Activated CD8-positive, alpha-beta memory T cell treated with anti-CD3 and anti-CD28 coated beads, Interleukin-2, amount 50 U/mL, for 4 hours (primary cell): ENCODE data around the gene TRERF1.

Experiments
- DNase-seq: peaks from one replicate; pipeline ENCODE4 v3.0.0-alpha.2; 2020

Gene TRERF1

DNA sequence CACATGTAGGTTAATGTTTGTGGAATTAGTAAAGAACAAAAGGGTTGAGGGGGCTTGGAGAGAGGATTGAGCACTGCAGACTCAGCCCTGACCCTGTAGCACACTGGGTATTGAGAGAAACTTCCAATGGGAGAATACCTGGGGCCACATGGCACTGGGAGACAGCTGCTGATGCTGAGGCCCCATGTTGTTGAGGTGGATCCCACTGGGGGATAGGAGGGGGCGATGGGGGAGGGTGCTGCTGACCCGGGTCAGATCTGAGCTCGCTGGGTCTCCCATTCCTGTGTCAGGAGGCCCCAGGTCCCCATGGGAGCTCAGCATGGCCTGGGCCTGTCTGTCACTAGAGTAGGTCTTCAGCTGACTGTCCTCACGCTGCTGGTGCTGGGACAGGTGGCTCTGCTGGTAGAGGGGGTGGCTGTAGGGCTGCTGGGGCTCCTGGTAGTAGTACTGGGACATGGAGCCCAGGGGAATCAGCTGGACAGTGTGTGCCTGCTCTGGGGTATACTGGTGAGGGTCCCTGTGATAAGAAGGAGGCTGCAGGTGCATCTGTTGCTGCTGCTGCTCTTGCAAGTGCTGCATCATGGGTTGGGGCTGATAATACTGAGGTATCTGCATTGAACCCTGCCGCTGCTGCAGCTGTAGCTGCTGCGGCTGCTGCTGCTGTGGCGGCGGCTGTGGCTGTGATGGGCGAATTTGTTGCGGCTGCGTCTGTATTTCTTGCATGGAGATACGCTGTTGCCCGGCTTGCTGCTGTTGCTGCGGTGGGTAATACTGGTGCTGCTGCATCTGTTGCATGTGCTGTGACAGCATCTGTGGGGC, 183.5 kb downstream of the TRERF1 start:
- DNase-seq = no peak

DNA sequence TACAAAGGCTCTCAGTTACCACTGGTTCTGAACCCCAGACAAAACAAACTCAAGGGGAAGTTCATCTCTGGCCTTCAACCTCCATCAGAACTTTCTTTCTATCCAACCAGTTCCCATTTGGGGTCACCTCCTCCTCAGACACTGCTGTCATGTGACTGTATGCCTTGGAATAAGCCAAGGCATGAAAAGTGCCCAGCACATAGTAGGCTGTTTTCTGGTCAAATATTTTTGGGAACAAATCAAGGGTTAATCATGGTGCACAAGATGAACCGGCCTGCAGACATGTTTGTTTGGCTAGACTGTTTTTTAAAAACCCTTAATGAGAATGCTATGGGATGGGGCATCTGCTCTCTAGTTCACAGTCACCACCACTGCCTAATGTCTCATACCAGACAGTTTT, 185.2 kb downstream of the TRERF1 start:
- no peak for DNase-seq

DNA sequence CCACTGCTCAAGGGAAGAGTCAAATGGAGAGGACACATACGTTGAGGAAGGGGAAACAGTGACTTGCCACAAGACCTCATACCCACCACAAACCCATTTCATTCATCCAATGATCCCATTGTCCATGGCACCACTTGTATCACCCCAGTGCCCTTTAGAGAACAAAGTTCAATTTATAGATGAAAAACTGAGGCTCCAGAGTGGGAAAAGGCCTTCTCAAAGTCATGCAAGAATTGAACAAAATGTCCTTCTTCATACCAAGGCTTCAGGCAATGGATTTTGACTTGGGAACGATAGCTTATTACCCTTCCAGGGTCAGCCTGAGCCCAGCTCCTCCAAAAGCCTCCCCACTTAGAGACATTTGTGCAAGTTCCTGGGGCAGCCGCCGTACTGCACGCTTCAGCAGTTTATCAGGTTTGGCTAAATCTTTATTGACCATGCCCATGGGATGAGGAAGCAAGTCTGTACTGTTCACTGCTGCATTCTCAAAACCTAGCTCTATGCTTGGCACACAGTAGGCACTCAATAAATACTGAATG, 186.8 kb downstream of the TRERF1 start:
- DNase-seq = no peak

DNA sequence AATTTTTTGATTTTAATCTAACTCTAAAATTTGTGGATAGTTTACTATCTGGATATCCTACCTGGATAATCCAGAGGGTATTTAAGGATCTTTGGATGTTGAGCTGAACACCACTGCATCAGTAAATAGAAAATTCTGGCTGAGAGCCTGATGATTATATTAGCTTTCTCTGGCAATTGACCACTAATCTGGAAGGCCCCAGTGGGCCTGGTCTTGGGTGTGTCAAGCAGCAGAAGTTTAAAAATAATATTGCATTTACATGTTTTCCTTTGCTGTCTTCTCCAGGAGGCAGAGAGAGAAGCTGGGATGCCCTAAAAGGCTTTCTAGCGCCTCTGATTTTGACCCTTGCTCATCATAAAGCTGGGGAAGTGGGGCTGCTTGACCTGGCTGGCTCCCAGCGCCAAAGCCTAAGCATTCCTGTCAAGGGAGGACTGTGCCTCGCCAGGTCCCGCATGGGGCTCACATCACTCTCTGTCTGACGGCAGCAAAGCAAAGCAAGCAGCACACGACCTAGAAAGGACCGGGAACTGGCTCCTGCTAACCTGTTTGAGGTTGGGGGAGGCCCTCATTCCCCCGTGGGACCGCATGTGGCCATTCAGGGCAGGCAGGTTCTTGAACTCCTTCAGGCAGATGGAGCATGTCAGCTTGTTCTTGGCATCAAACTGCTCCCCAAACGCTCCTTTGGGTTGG, 187.4 kb downstream of the TRERF1 start:
- no peak for DNase-seq

DNA sequence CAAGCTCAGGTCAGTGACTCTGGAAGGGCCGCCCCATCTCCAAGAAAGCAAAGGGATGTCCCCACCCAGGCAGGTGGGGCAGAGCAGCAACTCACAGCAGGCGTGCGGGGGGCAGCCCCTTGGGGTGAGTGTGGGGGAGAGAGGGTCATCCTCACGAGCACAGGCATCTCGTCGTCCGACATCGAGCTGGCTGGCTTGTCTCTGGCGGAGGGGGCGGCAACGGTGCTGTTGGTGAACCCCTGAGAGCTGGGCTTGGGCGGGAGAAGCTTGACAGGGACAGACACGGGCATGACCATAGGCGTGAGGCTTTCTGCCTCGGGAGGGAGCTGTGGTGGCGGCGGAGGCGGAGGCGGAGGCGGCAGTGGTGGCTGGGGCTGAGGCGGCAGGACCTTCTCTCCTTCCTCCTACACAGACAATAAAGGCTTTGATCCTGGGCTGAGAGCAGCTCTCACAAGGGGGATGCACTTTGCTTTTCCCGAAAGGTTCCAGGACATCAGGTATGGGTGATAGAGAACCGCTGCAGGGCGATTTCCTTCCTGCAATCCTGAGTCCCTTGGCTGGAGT, 188.5 kb downstream of the TRERF1 start:
- DNase-seq = no peak

DNA sequence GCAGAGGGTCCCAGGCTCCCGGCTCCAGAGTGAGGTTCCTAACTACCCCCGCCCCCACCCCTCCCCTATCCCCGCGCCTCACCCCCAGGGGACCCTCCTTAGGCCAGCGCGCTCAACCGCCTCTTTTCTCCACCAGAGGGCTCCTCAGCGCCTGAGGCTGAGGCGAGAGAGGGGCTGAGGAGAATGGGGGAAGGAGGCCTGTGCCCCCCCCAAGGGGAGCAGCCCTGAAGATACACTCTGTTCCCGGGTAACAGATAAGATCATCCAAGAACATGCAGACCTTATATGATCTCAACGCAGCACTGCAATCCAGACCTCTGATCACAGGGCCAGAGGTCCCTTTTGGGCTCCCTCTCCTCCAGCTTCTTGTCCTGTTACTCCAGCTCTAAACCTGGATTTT, 190.8 kb downstream of the TRERF1 start:
- DNase-seq = peak; percentile 57

DNA sequence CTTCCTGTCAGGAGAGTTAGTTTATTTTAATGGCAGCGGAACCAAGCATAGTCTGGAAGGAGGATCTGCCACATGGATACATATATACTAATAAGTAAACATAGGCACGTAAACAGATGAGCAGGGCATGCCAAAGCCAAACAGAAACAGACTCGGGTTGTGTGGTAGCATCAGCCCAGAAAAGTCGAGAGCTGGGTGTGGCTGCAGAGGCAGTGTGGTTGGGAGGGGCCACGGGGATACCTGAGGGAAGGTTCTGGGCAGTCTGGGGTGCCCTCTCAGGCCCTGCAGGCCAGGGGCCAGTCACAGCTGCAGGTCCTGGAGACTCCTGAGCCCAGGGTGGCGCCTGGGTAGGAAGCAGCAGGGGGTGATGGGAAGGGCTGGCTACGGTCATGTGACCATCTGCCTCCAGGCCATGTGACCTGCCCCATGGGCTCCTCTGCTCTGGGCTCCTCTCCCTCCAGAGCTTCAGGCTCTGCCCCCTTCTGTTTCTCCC, 191.3 kb downstream of the TRERF1 start:
- no peak for DNase-seq

DNA sequence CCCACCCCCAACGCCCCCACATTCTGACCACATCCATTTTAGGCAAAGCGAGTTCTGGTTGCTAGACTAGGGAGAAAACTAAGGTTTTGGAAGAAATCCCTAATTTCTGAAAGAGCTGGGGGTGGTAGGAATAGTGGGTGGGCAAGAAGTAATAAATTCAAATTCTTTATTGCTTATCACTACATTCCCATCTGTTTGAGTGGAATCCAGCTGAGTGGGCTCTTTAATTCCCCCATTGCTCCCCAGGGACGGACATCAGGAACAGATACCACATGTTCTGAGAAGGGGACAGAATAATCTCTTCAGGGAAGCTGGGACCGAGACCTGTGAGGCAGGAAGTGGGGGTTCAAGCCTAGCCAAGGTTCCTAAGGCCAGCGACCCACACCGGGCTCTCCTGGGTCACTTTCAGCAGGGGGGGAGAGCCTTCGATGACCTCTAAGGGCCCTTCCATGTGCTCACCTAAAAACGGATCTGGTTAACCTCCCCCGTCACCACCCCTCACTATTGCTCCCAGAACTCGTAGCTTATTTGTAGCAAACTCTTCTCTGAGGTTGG, 191.8 kb downstream of the TRERF1 start:
- no peak for DNase-seq

DNA sequence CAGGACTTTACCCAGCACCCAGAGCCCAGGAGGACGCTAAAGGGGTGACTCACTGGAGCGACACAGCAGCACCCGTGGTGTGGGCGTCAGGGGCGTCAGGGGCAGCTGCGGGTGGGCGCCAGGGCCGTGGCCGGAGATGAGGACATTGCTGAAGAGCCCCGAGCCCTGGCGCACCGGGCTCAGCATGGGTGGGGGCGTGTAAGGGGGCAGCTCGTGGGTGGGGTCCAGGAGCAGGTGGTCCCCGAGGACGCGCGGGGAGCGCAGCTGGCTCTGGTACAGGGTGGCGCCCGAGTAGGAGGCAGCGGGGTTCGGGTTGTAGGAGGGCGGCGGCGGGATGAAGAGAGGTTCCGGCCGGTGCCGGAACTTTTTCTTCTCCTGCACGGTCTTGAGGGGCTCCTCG, 192.4 kb downstream of the TRERF1 start:
- DNase-seq = no peak

DNA sequence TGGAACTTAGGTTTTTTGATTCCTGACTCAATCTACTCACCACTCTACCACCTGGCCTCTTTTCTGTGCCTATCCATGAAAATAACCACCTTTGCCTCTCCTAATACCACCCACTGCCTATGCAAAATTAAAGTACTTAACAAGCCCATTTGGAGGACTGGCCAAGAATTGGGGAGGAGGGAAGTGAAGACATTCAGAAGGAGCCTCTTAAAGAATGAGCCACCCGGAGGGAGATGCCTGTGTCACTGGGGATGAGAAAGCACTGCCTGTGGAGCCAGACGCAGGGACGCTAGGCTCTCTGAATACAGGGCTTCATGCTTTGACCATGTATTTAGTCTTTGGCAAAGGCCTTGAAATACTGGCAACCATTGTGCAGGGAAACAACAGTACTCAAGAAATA, 194.1 kb downstream of the TRERF1 start:
- no peak for DNase-seq

DNA sequence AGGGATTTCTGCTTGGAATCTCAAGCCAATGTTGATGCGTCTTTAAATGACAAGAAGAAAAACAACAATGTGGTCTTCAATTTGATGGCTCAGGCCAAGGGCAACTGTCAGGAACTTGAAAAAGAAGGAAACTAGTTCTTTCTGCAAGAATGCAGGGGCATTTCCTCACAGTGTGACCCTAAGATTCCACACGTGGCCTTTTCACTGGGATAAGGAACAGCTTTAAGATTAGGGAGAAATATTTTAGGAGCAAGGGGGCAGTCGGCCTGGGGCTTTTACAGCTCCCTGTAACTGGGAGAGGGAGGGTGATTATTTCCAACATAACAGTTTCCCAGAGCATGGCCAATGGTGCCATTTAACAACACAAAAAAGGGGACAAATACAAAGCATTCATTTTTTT, 194.7 kb downstream of the TRERF1 start:
- no peak for DNase-seq

DNA sequence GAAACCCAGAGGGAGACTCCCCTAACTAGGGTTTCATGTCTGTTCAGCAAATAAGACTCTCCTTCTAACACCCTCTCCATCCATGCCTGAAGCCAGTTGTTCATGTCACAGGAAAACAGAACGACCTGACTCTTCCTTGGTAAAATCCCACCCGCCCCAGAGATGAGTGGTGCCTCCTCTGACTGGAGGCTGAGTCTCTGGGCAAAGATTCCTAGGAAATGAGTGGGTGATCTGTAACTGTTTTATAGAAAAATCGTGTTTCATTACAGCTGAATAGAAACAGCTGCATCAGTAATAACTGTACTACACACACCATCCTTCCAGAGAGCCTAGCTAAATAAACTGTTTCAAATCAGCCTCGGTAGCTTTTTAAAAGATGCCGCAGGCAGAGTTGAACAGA, 196.7 kb downstream of the TRERF1 start:
- DNase-seq = no peak

DNA sequence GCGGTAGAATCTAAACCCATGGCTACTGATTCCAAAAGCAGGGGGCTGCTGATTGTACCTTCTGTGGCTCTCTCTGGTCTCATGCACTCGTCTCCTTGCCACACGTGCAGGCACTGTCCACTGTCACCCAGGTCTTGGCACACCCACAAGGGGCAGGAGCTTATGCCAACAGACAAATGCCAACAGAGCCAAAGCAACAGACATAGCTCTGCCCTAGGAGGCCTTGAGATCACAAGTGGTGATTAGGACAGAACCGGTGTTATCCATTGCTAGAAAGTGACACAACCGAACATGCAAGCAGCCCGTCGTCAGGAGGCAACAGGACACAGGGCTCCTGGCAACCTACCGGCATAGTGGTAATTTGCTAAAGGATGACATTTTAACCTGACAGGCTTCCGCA, 197.2 kb downstream of the TRERF1 start:
- no peak for DNase-seq

DNA sequence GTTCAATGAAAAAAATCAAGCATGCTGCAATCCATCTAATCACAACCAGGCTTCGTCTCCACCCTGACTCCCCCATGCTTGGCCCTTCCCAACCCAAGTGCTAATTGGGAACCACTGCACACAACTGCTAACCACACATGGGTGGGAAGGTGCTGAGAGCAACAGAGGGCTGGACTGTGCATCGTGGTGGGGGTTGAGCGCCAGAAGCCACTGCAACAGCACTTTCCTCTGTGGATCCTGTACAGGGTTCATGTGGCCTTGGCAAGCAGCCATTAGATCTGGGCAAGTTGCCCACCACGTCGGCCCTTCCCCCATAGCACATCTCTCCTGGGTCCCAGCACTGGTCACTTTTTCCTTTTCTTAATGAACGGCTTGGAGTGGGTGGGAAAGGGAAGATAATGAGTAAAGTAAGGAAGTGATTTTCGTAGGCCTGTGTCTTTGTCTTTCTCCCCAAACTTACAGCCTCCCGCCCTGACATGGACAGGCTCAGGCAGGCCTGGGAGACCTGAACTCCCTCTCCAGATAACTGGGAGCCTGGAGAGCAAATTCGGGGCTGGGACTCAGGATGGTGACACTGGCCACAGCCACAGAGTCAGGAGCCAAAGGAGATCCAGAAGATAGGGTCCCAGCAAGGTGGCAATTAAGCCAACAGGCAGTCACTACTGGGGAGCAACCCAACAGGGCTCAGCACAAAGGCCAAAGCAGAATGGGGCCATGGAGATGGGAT, 199.7 kb downstream of the TRERF1 start:
- DNase-seq = no peak

DNA sequence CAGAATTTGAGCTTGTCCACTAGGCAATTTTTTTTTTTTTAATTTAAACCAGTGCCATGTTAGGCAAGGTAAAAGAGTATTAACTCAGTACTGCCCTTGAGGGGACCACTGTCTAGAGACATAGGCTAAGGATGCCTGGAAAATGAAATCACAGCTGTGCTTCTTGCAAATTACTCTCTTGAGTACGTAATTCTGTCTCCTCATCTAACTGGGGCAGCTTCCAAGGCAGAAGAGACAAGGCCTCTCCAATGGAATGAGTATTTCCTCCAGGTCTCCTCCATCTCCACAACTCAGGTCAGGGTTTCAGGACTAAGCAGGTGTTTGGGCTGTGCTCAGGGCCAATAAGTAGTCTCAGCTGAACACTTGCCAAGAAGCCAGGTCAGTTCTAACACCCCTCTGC, 200.2 kb downstream of the TRERF1 start:
- no peak for DNase-seq

DNA sequence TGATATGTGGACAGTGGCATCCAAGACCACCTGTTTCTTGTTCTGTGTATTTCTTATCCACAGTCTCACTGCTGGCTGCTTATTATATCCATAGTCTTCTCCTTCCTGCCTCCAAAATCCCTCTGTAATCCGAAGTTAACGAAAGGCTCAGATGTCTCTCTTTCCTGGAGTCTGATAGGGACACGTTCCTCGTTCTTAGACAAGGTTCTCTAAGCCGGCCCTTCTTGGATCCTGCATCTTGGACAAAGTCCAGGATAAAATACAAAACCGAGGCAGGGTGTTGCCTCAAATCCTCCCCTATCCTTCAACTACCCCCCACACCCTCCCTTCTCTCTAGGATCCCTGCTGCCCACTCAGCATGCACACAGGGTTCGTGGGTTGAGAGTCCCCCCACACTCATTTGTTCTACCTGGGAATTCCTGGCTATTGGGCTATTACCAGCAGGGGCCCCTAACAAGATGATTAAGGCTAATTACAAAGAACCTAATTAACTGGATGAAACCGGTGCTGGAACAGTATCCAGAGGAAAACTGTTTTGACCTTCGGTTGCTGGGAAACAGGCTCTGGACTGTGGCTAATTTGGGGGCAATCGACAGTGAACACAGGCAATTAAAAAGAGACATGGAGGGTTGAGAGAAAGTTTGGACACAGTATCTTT, 201.3 kb downstream of the TRERF1 start:
- DNase-seq = no peak

DNA sequence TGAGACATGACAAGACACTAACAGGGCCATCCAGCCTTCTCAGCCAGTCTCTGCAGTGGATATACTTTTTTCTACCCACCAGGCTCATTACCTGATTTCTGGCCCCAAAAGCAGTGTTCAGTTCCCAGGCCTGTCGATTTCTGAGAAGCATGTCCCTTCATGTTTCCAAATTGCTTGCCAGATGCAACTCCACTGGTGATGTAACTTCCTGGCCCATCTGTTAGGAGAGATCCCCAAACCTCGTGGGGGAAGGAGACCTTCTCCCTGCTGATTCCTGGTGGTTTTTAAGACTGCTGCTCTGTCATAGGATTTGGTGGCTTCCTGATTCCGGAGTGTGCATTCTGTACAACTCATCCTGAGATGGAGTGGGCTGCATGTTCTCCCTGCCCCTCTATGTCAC, 202.4 kb downstream of the TRERF1 start:
- no peak for DNase-seq

DNA sequence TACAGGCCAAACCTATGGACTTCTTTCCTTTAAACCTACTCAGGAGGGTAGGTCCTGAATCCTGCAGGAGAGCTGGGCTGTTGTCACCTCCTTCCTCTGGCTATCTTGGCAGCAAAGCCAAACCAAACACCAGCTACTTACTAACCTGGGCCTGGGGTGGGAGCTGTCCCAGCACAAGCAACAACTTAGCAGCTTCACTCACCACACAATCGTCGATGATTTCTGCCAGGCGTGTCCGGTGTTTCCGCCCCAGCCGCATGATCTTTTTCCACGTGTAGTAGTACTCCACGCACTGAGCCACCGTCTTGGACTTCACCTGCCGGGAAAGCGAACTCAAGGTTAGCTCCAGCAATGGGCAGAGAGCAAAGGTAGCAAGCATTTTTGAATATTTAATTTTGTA, 208.7 kb downstream of the TRERF1 start:
- no peak for DNase-seq

DNA sequence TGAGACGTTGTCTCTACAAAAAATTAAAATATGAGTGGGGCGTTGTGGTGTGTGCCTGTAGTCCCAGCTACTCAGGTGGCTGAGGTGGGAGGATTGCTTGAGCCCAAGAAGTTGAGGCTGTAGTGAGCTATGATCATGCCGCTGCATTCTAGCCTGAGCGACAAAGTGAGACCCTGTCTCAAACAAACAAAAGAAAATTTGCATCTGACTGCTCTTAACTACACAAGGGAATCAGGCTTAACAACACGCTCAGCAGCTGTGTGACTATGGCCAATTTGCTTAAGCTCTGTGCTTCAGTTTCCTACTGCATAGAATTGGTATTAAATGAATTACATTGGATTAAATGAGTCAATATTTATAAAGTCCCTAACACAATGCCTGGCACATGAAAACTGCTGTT, 209.8 kb downstream of the TRERF1 start:
- DNase-seq = no peak

DNA sequence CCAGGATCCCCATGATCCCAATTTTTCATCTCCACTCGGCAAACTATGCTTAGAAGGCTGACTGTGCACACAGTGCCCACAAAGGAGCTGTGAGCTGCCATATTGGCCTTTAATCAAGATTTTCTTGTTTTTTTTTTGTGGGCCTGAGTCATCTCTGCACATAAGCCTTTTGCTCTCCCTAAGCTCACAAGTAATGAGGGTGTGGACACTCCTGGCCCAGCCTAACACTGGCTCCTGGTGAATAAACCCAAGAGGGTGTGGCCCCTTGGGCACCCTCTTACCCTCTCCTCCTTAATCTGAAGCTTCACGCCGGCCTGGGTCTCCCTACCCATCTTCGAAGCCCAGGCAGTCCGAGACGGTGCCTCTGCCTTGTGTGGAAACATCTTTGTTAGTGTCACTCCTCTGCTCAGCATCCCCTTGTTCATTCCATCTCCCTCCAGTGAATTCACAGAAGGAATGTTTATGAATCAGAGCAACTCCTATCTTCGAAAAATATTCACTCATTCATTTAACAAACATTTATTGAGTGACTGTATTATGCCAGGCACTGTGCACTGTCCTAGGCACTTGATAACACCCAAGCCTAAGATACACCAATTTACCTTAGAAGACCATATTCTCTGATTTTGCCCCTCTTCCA, 211.9 kb downstream of the TRERF1 start:
- no peak for DNase-seq

DNA sequence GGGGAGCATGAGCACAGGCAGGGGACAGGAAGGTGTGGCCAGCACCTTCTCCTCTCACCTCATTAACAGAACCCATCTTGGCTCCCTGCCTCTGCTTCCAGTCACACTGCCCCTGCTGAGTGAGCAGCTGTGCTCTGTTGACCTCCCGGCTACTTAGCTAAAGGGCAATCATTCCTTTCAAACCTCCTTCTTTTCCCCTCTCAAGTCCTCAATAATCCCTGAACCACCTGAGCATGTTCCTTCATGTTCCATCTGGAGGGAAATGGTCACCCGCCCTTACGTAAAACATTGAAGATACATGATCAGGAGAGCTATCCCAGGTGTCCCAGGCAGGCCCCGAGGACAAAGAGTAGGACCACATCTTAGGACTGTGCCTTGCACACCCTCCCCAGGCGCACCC, 212.4 kb downstream of the TRERF1 start:
- DNase-seq = no peak

DNA sequence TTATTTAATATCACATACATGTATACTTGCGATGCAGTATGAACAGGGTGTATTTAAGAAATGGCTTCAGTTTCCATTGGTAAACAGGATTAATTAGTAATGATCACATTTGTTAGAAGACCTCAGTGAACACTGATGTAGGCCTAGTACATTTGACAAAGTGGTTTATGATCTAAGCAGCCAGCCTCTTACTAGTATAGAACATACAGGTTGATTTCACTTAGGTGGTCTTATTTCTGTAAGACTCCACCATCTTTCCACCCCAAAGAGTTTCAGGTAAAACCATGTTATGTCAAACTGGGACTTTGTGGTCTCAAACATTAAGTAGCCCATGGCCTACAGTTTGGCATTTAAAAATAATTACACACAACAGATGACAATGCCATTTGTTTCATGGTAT, 213.9 kb downstream of the TRERF1 start:
- no peak for DNase-seq
